ENCODE measurements around the gene INTS7.

INTS7 gene, protein sequence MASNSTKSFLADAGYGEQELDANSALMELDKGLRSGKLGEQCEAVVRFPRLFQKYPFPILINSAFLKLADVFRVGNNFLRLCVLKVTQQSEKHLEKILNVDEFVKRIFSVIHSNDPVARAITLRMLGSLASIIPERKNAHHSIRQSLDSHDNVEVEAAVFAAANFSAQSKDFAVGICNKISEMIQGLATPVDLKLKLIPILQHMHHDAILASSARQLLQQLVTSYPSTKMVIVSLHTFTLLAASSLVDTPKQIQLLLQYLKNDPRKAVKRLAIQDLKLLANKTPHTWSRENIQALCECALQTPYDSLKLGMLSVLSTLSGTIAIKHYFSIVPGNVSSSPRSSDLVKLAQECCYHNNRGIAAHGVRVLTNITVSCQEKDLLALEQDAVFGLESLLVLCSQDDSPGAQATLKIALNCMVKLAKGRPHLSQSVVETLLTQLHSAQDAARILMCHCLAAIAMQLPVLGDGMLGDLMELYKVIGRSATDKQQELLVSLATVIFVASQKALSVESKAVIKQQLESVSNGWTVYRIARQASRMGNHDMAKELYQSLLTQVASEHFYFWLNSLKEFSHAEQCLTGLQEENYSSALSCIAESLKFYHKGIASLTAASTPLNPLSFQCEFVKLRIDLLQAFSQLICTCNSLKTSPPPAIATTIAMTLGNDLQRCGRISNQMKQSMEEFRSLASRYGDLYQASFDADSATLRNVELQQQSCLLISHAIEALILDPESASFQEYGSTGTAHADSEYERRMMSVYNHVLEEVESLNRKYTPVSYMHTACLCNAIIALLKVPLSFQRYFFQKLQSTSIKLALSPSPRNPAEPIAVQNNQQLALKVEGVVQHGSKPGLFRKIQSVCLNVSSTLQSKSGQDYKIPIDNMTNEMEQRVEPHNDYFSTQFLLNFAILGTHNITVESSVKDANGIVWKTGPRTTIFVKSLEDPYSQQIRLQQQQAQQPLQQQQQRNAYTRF

DNA sequence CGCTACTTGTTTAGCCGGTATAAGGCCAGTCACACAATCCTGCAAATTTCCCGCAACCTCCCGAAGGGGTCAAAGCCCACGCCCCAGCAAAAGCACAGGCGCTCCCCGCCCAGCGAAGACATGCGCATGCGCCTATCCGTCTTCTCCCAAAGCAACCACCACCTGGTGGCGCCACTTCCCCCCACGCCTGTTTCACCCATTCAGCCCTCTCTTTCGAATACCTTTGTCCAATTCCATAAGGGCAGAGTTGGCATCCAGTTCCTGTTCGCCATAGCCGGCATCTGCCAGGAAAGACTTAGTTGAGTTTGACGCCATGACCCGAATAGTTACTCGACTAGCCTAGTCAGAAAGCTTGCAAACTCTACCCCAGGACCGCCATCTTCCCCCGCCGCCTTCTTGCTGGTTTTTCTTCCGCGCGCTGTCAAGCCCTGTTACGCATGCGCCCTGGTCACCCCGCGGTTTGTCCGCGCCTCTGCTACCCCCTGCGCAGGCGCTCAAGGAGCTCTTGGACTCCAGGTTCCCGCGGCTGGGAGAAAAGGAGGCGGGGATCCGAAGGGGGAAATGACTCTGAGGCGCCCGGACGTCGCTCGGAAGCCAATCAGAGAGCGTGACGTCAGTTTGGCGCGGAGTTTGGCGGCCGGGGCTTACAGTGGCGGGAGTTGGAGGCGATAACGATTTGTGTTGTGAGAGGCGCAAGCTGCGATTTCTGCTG is at the start of gene INTS7, which contains the start of gene DTL:
Gene INTS7, minus strand, starts transcription at position 435 of the 712 bp plus-strand sequence. Its CDS starts 120 bp downstream, at position 315.
Gene DTL, plus strand, starts transcription at position 626 of the 712 bp plus-strand sequence. CDS start 143 bp downstream, outside the sequence.
- DNase-seq = peak; percentile 97

DNA sequence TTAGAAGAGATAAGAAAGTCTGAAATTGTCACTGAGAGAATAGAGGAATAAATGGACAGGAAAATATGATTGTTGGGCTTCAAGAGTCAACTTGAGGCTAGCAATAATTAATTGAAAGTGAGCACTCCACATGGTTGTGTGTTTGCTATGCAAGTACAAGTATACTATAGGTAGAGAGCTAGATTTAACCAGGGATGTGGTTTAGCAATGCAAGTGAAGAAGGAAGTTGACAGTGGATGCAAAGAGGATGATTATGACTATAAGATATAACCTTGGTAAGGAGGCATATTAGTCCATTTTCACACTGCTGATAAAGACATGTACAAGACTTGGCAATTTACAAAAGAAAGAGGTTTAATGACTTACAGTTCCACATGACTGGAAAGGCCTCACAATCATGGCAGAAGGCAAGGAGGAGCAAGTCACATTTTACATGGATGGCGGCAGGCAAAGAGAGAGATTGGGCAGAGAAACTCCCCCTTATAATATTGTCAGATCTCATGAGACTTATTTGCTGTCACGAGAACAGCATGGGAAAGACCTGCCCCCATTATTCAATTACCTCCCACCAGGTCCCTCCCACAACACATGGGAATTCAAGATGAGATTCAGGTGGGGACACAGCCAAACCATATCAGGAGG is 47.5 kb upstream of the INTS7 start:
- no peak for DNase-seq

DNA sequence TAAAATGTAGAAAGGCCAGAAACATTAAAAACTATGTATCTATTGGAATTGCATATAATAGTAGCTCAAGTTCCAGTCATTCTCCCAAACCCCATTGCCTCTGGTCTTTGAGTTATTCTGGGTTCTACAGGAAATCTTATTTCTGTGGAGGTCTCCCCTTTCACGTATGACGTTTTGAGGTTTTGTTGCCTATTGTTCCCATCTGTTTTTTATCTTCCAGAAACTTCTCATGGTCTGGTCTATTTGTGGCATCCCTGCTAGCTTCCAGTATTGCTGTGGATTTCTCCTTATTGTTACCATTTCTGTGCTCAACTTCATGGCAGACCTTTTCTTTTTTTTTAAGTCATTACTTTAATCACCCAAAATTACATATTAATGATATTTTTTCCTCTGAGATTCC is 43.5 kb upstream of the INTS7 start:
- DNase-seq = no peak

DNA sequence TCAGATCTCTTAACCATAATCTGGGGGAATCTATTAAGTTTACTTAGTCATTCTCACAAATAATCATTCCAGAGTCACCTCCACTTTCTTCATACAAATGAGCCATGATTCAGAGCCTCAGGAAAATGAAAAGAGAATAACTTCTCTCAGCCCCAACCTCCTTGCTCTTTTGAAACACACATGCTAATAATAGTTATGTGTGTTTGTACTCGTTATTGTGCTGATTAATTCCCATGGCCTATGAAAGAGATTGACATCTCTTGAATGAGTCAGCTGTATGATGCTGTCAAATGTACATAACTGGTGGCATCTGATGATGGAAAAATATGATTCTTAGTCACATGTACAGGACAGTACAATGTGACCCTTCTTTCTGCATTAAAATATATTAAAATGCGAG is 41.7 kb upstream of the INTS7 start:
- DNase-seq = no peak

DNA sequence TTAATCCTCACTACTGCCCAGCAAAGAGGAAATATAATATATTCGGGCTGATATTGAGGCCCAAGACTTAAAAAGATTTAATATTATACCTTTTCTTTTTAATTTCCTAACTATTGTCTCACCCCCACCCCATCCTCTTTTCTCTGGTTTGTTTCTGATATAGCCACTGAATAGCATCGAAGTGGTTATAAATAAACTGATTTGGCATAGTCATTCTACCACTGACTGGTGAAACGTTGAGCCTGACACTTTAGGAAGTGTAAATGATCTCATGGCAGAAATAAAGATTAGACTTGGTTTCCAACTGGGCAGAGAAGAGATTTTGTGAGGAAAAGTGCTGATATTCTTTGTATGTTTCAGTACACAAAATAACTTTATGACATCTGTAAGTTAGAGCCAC is 39.5 kb upstream of the INTS7 start:
- DNase-seq = no peak

DNA sequence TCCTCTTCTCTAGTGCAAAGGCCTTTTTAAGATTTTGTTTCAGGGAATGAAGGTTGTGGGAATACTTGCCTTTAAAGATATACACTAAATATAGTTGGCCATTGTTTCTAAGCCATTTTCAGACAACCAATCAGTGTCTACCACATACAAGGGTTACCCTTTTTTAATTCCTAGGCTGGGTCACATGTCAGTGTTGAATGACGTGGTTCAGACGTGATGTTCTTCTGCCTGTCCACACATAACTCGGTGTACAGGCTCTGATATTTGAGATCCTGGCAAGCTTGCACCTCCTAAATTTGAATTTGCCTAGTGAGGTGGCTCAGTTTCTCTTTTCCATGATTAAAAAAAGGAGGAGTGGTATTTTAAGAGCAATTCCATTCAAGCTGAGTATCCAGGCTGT is 39.0 kb upstream of the INTS7 start:
- DNase-seq = no peak

DNA sequence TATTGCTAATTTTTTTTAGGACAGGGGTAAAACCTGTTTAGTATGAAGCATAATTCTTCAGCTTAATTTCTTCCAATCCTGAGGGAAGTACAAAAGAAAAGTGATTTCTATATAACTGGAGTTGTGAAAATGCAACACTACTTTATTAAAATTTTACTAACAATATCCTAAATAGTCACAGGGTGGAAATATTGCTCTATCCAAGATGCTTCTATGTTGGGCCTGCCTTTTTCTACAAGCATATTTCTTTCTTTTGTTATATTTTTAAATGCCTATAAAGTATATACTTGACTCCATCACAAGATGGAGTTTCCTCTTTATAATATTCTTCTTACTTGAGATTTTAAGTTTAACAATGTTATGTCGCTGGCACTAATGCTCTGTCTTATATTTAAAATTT is 38.1 kb upstream of the INTS7 start:
- DNase-seq = no peak

DNA sequence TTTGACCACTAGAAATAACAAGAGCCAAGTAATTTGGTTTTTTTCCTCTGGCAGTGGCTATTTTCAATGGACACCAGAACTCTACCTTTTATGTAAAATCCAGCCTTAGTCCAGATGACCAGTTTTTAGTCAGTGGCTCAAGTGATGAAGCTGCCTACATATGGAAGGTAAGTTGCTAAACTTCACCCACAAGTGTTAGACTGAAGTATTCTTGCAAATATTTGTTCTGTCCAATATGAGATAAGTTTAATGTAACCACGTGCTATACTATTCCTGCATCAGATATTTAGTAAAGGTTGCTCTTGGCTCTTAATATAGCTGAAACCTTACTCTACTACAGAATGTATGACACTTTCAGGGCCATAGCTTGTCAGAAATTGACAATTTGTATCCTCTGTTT is 36.7 kb upstream of the INTS7 start:
- DNase-seq = no peak

DNA sequence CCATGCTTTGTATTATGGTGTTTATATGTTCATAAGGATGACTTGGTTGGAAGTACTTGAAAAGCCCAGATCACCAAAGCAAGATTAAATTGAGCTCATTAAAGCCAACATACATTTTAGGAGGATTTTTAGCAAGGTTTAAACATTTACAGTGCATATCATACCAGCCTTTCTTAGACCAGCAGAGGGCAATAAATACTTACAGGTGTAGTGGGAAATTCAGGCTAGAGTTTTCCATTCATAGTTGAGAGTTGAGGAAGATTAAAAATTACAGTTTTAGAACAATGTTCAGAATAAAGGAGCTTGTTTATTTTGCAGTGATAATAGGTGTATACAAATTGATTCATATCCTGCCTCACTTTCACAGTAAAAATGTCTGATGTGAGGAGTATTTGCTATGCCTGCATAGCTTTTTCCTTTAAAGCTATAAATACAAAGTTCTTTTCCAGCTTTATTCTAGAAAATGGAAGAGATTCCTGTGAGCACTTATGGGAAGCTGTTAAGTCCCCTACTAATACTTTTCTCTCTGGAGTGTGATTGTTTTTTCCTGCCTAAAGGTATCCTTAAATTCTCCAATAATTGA is 35.5 kb upstream of the INTS7 start:
- DNase-seq = peak; percentile 13

DNA sequence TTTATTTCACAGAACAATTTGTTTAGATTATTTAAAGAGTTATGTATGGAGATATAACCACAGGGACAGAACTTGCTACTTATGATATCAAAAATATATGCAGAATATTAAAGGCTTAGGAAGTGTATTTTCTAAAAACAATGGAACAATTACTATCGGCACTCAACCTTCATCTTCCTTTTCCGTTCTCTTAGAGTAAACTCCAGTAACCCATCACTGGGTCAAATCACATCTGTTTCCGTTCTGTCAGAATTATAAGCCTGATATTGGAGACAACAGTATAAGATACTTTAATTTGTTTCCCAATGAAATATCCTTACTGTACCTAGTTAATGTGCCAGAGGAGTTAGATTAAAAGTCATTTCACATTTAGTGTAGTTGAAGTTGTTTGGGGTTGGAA is 32.4 kb upstream of the INTS7 start:
- DNase-seq = no peak

DNA sequence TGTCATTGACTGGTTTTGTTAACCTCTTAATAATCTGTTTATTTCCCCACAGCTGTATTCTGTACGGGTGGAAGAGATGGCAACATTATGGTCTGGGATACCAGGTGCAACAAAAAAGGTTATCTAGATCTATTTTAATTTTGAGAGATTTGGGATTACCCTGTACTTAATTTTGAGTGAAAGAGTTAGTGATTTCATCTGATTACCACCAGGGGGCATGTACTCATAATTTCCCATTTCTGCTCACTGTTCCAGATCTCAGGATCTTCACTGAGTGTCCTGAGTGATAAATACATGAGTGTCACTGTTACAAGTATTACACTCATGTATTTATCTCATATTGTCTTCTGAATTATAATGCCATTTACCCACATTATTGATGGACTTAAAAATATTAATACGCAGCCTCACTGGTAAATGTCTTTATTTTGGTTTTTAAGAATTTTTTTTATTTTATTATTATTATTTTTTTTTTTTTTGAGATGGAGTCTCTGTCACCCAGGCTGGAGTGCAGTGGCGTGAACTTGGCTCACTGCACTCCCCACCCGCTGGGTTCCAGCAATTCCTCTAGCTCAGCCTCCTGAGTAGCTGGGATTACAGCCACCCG is 27.6 kb upstream of the INTS7 start:
- no peak for DNase-seq

DNA sequence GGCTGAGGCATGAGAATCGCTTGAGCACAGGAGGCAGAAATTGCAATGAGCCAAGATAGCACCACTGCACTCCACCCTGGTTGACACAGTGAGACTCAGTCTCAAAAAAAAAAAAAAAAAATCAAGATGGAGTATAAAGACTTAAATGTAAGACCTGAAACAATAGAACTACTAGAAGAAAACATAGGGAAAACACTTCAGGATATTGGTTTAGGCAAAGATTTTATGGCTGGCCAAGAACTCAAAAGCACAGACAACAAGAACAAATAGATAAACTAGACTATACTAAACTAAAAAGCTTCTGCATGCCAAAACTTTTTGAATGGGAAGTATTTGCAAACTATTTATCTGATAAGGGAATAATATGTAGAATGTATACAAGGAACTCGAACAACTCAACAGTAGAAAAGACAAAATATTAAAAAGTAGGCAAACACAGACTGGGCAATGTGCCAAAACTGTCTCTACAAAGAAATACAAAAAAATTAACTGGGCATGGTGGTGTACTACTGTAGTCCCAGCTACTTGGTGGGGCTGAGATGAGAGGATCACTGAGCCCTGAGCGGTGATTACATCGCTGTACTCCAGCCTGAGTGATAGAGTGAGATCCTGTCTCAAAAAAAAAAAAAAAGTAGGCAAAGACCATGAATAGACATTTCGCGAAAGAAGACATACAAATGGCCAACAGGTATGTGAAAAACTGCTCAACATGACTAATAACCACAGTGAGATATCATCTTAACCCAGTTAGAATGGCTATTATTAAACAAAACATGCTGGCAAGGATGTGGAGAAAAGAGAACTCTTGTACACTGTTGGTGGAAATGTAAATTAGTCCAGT is 25.5 kb upstream of the INTS7 start:
- no peak for DNase-seq

DNA sequence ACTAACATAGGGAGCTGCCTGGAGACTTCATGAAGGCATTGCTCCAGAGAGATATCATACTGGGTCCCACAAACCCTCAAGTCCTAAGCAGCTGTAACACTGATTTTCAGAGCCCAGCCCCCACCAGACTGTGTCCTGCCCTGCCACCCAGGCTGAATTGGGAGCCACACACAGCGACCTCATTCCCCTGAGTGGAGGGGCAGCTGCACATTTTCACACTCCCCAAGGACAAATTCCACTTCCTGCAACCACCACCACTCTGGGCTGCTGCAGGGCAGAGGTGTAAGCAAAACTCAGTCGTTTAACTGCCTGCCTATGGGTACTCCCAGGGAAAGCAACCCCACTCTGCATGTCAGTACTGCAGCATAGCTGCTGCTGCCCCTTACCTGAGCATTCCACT is 20.0 kb upstream of the INTS7 start:
- no peak for DNase-seq

DNA sequence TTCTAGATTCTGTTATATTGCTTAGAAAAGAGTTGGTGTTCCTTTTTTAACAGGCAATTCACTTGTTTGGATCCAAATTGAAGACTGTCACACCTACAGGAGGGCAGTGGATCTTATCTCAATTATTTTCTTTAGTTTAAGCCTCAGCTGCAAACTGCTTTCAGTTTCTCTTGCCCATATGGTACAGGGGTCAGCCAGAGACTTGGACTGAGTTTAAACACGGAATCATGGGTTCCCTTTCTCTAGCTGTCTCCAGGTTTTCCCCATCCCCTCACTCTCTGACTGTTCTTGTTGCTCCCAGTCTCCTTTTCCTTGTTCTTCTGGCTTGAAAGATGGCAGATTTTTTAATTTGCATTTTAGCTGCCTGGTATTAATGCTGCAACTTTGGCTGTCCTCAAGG is 18.6 kb upstream of the INTS7 start:
- DNase-seq = no peak

DNA sequence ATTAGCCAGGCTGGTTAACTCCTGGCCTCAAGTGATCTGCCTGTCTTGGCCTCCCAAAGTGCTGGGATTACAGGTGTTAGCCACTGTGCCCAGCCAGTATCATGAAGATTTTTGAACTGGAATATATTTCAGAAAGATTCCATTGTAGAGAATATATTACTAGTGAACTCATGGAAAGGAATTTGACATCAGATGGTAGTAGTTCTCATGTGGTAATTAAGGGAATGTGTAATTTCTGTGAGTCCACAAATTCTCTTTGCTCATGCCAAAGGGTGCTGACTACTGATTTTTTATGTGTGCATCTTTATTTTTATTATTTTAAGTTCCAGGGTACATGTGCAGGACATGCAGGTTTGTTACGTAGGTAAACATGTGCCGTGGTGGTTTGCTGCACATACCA is 10.6 kb upstream of the INTS7 start:
- no peak for DNase-seq

DNA sequence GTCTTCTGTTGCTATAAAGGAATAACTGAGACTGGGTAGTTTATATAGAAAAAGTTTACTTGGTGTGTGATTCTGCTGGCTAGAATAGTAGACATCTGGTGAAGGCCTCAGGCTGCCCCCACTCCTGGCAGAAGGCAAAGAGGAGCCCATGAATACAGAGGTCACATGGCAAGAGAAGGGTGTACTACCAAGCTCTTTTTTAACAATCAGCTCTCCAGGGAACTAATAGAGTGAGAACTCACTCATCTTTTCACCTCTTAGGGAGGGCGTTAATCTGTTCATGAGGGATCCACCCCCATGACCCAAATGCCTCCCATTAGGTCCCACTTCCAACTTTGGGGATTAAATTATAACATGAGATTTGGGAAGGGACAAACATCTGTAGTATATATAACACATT is 9.5 kb upstream of the INTS7 start:
- DNase-seq = no peak

DNA sequence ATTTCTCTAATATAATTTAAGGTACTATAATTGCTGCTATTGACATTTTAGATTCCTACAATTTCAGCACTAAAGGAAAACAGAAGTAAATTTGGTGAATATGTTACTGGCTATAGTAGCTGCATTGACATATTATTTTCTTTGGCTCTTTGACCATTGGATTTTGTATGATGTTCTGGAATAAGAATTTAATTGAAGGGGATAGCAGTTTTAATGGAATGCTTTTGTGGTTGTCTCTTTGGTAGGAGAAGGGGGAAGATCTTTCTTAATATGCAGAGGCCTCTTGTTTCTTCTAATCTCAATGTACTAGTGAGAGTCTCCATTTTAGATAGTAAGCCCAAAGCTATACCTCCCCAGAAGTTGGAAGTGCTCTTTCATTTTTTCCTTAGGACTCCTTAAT is 7.1 kb upstream of the INTS7 start:
- DNase-seq = no peak

DNA sequence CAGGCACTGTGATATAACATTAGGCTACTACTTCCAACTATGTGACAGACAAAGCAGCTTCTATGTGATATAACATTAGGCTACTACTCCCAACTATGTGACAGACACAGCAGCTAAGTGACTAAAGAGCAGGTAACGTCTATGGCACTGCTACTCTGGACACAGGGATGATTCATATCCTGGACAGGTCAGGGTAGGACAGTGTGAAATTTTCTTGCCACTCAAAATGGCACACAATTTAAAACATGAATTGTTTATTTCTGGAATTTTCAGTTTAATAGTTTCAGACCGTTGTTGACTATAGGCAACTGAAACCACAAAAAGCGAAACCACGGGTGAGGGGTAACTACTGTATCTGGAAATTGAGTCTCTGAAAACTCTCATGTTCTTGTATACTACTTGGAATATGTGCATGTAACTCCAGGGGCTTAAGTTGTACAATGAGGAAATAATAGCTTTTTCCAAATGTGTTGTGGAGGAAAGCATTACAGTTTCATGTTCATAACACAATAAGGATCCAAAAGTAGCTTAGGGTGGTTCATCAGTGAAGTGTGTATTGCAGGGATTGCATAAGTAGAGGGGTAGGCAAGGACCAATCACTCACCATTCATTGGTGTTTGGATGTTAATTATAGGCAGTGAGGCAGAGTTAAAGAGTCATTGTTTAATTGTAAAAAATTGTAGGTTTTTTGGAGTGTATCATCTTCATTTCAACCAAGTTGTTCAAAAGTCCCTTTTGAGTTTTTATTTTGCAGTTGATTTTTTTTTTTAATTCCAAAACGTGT is 5.5 kb upstream of the INTS7 start:
- DNase-seq = no peak

DNA sequence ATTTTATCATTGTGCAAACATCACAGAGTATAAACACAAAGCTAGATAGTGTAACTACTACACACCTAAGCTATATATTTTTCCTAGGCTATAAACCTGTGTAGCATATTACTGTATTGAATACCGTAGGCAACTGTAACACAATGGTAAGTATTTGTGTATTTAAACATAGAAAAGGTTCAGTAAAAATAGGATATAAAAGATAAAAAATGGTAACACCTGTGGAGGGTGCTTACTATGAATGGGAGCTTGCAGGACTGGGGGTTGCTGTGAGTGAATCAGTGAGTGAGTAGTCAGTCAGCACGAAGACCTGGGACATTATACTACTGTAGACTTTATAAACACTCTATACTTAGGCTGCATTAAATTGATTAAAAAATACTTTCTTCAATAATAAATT is 4.3 kb upstream of the INTS7 start:
- DNase-seq = no peak

DNA sequence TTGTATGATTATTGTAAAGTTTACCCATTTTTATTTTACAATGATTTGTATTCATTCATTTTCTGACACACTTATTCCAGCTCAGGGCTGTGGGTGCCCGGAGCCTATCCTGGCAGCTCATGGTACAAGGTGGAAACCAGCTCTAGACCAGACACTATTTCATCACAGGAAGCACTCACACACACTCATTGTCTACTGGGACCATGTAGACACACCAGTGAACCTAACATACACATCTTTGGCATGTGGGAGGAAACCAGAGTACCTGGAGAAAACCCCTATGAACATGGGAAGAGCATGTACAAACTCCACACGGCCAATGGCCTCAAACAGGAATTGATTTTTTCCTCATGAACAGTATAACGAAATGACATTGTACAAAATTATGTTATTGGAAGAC is 2.5 kb upstream of the INTS7 start:
- DNase-seq = no peak

Data from GDM1 (cell line).